Central memory CD4-positive, alpha-beta T cell (primary cell): ENCODE data around the gene PFDN4.
"Not testable (repeated sequence)": the region's sequence is repeated elsewhere in the genome, so short reads cannot be mapped to it uniquely, and the experiment has no call there.

Experiments
- DNase-seq: peaks from one replicate; pipeline ENCODE4 v3.0.0; 2022

PFDN4 gene

DNA sequence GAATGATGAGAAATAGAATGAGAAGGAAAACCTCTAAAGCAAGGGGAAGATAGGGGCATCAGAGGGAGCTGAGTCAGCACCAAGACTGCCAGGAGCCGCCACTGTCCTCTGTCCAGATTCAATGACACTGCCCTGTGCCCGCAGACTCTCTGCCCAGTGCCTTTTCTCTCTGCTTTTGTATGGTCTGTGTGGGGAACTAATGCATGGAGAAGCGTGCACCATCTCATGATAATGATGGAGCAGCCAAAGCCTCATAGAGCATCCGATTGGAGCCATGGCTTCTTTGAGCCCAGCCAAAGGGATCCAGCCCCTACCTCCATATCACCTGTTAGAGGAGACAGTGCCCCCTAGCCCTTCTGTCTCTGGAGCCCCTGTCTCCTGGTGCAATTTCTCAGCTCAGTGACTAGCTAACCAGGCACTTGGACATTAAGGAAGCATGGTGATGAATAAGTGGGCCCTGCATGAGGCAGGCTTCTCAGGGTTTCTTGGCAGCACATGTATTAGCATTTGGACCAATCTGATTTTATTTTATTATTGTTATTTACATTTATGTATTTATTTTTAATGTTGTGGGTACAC lies 6.5 kb upstream of the PFDN4 start:
- no peak for DNase-seq

DNA sequence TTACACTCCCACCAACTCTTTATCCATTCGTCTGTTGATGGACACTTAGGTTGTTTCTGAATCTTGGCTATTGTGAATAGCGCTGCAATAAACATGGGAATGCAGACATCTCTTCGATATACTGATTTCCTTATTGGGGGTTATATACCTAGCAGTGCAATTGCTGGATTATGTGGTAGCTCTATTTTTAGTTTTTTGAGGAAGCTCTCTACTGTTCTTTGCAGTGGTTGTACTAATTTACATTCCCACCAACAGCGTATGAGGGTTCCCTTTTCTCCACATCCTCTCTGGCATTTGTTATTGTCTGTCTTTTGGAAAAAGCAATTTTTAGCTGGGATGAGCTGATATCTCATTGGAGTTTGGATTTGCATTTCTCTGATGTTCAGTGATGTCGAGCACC lies 4.6 kb upstream of the PFDN4 start:
- no peak for DNase-seq

DNA sequence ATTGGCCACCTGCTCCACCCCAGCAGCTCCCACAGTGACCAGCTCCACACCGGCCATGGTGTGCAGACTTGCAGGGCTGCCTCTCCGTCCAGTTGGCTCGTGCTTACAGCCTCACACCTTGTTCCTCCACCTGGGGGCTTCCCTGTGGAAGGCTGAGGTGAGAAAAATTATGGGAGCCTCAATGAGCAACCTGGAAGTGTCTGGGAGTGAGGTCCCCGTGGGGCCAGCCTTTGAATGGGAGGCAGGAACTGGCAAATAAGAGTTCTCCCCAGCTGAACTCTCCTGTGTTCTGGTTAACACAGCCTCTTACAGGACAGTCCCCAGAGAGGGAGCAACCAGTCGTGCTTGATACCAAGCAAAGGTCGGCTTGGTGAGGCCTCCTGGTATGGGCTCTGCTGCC lies 3.8 kb upstream of the PFDN4 start:
- DNase-seq: no peak

- DNase-seq: no peak
These were observed 3.4 kb upstream of the PFDN4 start for GRCh38 chr20:54204481-54204880.

DNA sequence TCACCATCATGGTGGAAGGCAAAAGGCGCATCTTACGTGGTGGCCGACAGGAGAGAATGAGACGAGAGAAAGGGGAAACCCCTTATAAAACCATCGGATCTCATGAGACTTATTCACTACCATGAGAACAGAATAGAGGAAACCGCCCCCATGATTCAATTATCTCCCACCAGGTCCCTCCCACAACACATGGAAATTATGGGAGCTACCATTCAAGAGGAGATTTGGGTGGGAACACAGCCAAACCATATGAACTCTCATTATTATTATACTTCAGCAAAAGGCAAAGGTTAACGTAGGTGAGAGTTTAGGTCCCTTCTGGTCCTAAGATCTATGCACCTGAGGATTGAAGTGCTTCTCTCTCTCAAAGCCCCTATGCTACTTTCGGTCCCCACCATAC lies 2.4 kb upstream of the PFDN4 start:
- DNase-seq: no peak

- DNase-seq: no peak
These were observed 689 bp upstream of the PFDN4 start for GRCh38 chr20:54207053-54207742.

DNA sequence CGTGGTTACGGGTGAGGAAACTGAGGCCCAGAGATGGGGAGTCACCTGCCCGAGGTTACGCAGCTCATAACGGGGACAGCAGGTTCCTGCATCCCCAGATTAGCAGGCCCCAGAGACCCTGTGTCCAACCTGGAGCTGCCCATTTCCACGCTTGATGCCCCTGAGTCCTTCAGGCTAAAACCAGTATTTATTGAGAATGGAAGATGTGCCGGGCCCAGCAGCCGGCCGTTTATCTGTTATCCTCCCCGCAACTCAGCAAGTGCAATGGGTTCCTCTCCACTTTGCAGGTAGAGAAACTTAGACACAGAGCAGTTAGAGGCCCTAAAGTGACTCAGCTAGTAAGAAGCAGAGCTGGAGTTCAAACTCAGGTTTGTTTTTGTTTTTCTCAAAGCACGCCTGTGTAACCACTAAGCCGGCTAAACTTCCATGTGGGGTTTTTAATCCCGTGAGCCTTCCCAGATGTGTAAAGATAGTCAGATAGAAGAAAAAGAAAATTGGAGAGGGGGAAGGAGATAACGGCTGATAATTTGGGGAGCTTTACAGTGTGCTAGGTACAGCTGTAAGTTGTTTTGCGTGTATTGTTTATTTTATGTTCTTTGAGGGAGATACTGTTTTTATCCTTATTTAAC lies 775 bp downstream of the PFDN4 start:
- DNase-seq: no peak

DNA sequence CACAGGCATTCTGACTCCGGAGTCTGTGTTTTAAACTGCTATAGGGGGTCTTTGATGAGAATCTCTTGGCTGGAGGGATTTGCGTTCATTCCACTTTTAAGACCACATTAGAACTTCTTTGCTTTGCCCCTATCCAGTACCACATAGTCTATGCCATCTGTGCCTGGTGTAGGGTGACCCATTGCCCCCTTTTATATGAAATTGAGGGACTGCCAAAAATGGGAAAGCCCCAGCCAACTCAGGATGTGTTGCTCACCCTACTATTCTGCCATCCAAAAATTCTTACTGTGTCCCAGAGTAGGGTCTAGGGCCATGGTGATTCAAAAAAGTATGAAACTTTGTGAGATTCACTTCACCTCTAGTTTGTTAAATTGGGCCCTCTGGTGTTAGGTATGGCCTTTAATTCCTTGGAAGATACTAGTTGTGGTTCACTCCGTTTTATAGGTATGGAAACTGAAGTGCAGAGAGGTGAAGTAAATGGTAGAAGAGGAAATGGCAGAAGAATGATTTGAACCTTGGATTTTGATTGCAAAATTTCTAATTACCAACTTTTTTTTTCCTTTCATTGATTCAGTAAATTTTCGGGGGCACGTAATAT lies 1.4 kb downstream of the PFDN4 start:
- DNase-seq: no peak

- DNase-seq: no peak
These were observed 4.3 kb downstream of the PFDN4 start for GRCh38 chr20:54212226-54212625.

DNA sequence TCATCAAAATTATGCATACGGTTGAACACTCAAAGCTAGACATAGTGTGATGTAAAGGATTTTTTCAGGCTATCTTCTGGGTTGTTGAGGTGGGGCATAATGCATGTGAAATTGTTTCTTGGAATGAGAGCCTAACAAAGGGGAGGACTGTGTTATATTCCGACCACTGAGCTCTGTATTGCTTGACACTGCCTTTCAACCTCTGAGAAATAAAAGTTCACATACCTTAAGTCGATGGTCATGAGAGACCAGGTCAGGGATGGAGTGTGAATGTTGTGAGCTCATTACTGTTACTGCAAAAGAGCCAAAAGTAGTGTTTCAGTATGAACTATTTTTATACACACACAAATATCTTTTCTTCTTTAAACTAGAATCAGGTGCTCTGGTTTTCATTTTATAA lies 5.0 kb downstream of the PFDN4 start:
- DNase-seq: no peak

- DNase-seq: no peak
These were observed 6.7 kb downstream of the PFDN4 start for GRCh38 chr20:54214566-54214965.

GRCh38 chr20:54215157-54215789 lies 7.4 kb downstream of the PFDN4 start:
- DNase-seq: no peak

GRCh38 chr20:54217762-54218161 lies 9.9 kb downstream of the PFDN4 start:
- no peak for DNase-seq

GRCh38 chr20:54218470-54218869 lies 10.6 kb downstream of the PFDN4 start:
- no peak for DNase-seq

DNA sequence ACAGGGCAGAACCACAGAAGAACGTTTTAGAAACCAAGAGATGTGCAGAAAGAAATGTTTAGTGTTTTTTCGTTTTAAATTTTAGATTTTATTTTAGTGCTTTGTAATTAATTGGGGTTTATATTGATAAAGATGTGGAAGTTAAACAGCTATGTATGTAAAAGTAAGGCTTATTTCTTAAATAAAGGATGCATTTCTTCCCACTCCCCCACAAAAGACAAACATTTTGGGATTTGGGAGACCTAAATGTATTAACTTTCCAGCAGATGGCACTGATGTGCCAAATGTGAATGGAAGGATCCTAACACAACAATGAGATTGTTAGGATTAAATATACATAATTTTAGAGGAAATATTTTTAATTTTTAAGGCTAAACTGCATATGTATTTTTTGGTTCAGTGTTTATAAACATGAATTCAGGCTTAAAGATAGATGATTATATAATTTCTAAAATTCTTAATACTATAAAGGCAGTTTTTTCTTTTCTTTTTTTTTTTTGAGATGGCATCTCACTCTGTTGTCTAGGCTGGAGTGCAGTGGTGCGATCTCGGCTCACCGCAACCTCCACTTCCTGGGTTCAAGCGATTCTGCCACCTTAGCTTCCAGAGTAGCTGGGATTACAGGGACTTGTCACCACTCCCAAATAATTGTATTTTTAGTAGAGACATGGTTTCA lies 12.0 kb downstream of the PFDN4 start:
- no peak for DNase-seq

DNA sequence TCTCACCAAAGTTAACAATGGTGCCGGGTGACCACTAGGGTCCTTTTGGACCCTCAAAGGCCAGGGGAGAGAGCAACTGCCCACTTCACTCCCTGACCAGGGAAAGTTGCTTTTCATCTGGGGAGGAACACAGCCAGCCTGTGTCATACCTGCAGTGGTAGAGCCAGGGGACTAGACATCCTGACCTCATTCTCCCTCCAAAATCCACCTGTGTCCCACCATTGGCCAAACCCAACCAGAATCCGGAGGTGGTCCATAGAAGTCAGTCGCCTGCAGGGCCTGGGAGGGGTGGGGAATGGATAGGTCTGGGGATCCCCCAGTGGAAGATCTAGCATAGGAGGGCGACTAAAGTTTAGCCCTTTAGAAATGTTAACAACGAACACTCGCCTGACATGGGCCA lies 12.8 kb downstream of the PFDN4 start:
- DNase-seq: no peak

DNA sequence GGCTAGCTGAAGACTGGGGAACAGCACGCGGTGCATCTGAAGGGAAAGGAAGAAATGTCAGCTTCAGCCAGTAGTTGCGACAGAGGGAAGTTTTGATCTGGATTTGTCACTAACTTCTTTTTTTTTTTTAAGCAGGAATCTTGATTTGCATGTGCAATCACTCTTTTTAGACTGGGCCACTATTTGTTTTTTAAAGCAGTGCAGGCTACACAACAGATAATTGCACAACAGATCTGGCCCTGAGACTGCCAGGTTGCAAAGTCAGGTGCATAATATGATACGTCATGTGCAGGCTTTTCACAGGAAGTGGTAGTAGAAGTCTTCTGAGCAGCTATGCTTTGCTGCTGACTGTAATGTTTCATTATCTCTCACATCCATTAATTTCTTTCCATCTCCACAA lies 13.5 kb downstream of the PFDN4 start:
- peak; percentile 12 for DNase-seq

- DNase-seq: no peak
These were observed 14.4 kb downstream of the PFDN4 start for GRCh38 chr20:54221996-54222890.

- no peak for DNase-seq
These were observed 15.4 kb downstream of the PFDN4 start for GRCh38 chr20:54223285-54223684.

GRCh38 chr20:54223751-54224150 lies 15.9 kb downstream of the PFDN4 start:
- no peak for DNase-seq

DNA sequence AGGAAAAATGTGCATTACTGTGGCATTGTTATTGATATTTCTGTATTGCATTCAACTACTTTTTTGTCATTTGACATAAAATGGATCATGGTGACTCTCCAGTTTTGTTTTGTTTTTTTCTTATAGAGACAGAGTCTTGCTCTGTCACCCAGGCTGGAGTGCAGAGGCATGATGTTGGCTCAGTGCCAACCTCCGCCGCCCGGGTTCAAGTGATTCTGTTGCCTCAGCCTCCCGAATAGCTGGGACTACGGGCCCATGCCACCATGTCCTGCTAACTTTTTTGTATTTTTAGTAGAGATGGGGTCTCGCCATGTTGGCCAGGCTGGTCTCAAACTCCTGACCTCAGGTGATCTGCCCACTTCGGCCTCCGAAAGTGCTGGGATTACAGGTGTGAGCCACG lies 16.8 kb downstream of the PFDN4 start:
- DNase-seq: not testable (repeated sequence)

DNA sequence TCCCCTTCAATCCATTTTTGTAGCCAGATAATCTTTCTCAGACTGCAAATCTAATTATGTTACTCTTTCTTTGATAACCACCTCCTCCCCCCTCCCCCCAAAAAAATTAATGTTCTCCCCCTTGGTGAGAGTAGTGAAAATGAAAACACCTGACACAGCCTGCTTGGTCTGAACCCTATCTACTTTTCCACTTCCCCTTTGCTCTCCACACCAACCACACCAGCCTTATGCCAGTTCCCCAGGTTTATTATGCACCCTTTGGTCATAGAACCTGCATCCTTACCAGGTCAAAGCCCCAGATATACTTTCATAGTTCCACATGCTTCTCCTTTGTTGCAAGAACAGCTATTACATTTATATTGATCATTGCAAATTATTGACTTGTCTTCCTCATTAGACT lies 19.4 kb downstream of the PFDN4 start:
- DNase-seq: no peak
